KBM-7 (cell line): ENCODE data around the gene CCBE1.

ENCODE experiments used
- DNase-seq: peaks from one replicate; pipeline ENCODE4 v3.0.0-alpha.2; 2015
- in situ Hi-C: fragments of 300-500 bp; cut with MboI; formaldehyde crosslinking; loops from 2 replicates; pipeline ENCODE4 v1.14.3; 2020; ENCODE audit warnings: low sequenced_read_pairs, low pct_unique_long_range_greater_than_20kb, mixed read lengths

CCBE1 gene

DNA sequence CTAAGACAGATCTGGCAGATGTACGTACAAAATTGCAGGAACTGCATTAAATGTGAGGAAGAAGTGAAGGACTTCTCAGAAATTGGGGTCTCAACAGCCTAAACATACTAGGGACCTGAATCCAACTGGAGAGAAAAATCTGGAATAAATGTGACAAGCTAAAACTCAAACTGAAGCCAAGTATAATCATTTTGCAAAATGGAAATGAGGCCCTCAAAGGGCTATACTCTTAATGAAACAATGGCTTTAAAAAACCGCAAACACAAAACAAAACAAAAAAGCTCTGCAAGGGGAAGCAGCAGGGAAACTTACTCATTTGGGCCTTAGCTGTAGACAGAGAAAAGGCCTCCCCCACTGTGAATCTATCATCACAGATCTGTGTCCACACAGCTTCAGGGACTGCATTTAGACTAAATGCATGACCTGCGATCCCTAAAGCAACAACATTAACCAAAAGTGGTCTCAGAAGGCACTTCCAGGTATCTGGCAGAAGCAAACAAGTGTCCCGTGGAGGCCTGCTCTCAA lies 63.2 kb downstream of the CCBE1 start:
- no peak for DNase-seq
- in situ Hi-C loops, result no loop called here

DNA sequence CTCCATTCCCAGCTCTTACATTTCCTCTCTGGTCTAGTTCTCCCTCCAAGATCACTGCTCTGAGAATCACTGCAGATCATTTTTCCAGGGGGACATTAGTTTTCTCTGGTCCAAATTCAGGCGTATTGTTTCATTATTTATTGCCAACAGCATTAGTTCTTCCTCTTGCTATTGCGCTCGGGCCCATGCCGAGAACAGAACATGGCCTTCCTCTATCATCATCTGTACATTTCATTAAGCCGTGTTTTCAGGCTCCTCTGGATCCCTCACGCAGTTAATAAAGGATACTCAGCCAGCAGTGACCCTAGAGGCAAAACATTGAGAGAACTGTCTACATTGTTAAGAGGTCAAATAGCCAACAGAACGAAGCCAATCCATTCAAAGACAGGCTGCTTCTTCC lies 63.9 kb downstream of the CCBE1 start:
- in situ Hi-C loops, result no loop called here
- no peak for DNase-seq

DNA sequence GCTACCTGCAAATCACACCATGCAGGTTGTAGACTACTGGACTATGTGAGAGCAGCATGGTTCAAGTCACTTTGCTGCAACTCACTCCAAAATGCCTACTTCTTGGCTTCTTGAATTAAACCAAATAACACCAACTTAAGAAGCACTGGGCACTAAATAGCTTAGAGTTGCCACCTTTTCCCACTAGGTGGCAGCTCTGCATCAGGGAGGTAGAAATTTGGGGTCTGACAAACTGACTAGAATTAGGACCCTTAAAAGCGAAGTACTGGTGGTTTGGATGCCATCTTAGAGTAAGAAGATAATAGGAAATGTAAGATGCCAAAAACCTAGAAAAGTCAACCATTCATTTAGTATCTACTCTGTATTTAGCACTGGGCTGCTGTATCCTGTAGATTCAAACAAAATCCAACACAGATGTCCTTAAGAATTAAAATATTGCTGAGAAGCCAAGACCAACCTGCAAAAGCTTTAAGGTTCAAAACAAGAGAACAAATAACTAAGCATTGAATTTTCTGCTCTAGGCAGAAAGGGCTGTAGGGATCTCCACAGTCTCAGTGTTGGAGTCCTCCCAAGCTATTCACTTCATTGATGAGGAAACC lies 65.5 kb downstream of the CCBE1 start:
- in situ Hi-C loops, result no loop called here
- DNase-seq, result peak; percentile 40

DNA sequence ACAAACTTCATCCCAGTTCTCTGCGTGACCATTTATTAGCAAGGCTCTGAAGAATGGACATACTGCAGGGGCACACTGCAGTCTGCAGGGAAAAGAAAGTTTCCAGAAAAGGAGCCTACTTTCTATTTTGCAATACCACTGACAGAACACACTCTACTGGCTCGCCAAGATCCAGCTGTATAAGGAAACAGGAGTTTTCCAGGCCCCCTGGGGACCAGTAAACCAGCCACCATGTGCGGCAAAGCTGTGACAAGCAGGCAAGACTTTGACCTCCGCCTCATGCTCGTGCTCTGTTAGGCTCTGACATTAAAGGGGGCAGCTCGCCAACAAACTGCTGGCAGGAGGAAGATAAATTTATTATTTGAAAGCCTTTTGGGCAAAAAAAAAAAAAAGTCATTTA lies 67.3 kb downstream of the CCBE1 start:
- in situ Hi-C loops, result no loop called here
- no peak for DNase-seq

DNA sequence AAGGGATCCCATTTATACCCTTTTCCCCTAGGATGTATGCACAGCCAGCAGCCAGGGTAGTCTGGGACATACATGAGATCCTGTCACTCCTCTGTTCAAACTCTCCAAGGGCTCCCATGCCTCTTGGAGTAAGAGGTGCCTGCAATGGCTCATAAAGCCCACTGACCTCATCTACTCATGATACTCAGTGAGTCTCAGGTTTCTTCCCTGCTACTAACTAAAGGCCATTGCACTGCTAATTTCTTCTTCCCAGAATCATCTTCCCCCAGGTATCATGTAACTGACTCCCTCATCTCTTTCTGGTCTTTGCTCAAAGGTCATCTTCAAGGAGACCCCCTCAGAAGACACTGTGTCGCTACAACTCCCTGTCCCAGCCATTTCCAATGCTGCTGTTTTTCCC lies 68.2 kb downstream of the CCBE1 start:
- in situ Hi-C loops, result no loop called here
- DNase-seq, result no peak

DNA sequence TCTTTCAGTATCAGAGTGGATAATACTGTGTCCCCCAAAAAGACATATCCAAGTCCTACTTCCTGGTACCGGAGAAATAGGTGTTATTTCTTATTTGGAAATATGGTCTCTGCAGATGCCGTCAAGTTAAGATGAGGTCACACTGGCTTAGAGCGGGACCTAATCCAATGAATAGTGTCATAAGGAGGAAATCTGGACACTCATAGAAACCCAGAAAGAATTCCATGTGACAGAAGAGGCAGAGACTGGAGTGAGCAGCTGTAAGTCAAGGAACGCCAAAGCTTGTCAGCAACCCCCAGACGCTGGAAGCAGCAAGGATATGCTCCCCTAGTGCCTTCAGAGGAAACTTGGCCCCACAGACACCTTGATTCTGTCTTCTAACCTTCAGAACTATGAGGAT lies 69.8 kb downstream of the CCBE1 start:
- no peak for DNase-seq
- in situ Hi-C loops, result no loop called here

DNA sequence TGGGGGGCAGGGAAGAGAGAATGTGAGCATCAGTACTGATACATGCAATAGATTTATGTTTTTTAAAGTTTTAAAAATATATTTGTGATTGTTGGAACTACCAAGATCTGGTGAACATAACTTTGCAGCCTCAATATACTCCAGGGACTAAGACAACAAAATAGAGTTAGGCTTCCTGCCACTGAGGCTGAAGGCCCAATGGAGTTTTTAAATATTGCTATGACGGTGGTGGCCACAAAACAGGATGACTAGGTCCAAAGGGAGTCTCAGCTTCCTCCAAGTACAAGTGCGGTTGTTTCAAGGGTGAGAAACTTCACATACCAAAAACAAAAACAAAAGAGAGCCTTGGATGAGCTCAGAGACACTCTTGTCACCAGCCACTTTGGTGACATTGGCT lies 72.9 kb downstream of the CCBE1 start:
- in situ Hi-C loops, result no loop called here
- no peak for DNase-seq

DNA sequence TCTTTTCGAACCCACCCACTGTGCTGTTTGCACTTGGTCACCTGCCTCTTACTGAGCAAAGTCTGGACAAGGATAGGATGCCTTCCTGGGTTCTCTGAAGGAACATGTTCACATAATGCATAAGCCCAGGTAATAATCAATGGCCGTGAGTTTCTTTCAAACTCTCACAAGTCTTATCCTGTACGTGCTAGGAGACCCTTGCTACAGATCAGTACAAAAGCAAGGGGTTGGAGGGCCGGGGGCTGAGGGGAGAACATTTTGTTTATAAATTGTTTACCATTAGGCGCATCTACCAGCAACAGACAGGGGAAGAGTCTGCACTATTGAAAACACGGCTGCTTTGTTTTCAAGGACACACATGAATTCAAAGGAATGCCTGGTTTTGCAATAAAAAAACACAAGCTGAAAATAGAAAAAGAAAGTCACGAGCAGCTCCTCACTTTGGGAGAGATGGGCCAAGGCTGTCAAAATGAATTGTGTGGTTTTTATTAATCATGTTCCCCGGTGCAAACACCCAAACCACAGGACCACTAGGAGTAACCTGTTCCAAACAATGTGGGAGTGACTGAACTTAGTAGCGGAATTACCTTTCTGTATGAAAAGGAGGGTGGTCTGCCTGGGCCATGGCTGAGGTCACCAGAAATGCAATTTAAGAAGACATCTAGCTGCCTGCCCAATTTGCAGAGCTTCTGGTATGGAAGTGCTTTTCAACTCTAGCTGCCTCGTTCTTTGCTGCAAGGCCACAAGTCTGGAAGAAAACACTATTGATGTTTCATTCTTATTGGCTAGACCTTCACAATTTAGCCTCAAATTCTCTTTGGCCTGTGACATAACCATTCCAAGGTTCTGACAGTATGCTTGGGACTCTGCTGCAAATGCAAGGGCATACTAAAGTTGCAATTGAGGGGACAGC lies 73.5 kb downstream of the CCBE1 start:
- in situ Hi-C loops, result no loop called here
- no peak for DNase-seq

DNA sequence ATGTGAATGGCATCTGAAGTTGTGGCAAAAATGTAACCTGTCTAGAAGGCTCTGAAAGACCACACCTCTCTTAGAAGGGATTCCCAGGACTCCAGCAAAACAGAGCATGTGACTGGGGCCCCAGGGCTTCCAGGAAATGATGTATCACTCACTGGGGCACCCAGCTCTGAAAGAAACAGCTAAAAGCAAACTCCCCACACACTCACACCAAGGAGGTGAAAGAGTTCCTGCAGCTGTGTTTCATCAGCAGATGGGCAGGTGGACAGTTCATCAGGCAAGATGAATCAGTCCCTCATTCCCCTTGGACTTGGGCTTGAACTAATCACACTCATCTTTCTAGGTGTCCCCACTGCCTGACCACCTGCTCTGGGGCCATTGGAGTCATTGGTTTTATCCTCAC lies 76.2 kb downstream of the CCBE1 start:
- no peak for DNase-seq
- in situ Hi-C loops, result no loop called here

DNA sequence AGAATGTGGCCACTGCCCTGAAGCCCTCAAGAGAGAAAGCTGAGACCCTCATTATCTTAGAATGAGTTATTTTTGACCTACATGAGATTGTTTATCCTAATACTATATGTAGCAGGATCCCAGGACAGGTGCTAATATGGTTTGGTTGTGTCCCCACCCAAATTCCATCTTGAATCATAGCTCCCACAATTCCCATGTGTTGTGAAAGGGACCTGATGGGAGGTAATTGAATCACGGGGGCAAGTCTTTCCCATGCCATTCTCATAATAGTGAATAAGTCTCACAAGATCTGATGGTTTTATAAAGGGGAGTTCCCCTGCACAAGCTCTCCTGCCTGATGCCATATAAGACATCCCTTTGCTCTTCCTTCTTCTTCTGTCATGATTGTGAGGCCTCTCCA lies 76.8 kb downstream of the CCBE1 start:
- DNase-seq, result no peak
- in situ Hi-C loops, result no loop called here

DNA sequence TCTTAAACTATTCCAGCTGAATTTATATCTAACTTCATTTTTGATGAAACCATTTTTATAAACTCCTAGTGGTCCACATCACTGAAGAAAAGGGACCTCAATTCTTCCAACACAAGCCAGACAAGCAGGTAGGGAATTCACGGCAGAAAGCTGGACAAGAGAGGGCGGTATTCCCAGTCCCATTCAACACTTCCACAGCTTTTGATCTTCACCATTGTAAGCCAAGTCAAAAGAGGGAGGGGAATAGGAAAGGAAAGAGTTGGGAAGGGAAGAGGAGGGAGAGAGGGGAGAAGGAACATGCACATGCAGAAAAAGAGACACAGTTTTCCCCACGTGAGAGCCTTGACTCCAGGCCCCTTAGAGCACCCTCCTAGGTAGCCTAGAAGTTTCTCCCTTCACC lies 77.4 kb downstream of the CCBE1 start:
- in situ Hi-C loops, result no loop called here
- DNase-seq, result no peak

DNA sequence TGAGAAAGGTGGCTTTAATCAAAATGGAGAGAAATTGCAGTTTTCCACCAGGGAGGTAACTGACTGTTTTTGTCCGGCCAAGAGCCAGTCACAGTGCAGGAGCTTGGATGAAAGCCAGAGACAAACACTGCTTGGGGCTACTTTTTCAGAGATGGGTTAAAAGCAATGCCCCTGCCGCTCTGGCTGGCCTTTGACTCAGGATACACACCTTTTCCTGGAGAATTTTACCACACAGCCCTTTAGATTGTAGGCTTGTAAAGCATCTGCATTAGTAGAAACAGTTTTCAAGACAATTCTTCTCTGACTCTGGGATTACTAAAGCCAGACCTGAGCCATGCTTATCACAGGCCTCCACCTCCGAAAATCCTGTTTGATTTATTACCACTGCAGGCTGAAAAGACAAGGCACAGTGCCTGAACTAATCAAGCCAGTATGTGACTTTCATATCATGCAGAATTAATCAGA lies 79.7 kb downstream of the CCBE1 start:
- DNase-seq, result no peak
- in situ Hi-C loops, result no loop called here

DNA sequence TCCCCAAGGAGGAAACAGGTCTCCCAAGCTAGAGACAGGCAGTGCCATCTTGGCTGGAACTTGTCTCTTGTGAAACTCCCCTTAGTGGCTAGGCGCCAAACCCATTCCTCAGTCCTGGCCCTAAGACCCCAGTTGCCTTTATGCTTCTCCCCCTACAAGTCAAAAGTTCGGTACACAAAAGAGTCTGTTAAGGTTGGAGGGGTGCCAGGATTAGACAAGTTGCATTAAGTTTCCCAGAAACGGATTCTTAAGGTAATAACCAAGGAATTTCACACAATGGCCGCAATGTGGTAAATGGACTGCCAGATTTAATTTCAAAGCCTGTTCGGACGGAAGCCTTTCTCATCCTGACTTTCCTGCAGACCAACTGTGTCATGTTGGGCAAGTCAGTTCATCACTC lies 80.7 kb downstream of the CCBE1 start:
- in situ Hi-C loops, result no loop called here
- no peak for DNase-seq

DNA sequence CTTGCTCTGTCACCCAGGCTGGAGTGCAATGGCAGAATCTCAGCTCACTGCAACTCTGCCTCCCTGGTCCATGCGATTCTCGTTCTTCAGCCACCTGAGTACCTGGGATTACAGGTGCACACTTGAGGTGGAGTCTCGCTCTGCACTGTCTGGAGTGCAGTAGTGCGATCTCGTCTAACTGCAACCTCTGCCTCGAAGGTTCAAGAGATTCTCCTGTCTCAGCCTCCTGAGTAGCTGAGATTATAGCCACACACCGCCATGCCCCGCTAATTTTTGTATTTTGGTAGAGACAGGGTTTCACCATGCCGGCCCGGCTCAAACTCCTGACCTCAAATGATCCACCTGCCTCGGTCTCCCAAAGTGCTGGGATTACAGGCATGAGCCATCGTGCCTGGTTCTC lies 83.3 kb downstream of the CCBE1 start:
- in situ Hi-C loops, result no loop called here
- DNase-seq, result no peak

DNA sequence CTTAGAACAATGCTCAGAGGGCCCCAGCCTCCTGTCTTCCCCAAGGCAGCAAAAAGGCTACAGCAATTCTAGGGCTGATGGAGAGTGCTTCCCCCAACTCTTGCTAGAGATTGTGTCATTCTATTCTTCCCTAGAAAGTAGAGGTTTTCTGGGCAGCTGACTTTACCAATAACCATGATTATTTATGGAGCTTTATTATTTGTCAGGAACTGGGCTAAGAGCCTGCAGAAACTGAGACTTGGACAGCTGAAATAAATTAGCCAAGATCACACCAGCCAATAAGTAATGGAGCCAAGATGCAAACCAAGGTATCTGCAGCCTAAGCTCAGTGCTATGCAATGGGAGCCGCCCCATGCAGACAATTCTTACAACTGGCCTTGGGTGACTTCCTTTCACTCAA lies 84.8 kb downstream of the CCBE1 start:
- DNase-seq, result no peak
- in situ Hi-C loops, result no loop called here

DNA sequence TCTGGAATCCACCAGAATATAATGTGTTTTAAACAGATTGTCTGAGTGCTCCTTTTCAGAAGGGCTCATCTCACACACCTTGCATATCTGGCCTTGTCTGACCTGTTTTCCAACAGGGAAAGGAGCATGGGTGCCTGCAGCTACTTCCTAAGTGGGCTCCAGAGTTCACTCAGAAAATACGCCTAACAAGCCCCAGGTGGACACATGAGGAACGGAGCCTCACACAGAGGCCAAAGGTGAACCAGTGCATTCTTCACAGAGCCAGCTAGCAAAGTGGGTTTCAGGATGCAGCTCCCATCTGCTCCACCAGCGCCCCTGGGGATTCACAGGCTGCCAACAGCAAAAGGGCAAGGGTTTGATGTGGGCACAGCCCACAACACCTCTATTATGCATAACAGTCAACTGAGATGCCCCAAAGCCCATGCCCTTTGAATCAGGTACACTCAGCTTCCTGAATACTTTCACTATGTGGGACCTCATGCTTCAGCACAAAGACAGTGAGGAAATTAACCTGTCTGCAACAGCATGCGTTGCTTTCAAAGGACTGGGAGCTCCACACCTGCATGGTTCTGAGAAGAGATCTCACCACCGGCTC lies 86.6 kb downstream of the CCBE1 start:
- DNase-seq, result no peak
- in situ Hi-C loops, result no loop called here

DNA sequence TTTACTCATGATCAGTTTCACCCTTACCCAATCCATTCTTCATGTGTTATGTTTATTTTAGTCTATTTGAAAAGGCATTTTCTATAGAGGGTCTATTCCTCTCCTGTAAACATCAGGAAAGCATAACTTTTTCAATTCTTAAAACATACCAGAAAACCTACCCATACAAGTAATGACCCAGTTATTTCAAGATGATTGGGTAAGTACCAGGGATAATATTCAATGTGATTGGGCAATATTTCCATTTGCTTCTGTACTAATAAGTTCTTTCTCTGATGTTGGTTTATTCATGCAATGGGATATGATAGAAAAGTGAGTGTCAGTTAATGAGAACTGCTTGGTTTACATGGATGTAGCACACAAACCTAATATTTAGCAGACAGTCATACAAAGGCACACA lies 87.6 kb downstream of the CCBE1 start:
- in situ Hi-C loops, result no loop called here
- no peak for DNase-seq

DNA sequence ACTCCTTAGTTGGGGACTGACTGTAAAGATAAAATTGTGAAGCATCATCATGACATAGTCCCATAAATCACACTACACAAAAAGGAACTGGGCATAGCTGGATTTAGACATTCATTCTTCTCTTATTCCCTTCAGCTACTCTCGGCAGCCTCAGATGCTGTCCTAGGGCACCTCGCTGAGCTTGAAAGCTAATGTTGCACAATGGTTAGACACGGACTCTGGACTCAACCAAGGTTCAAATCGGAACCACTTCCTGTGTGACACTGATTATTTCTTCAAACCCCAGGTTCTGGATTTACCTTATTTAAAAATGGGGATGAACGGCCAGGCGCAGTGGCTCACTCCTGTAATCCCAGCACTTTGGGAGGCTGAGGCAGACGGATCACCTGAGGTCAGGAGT lies 89.8 kb downstream of the CCBE1 start:
- no peak for DNase-seq
- in situ Hi-C loops, result no loop called here

DNA sequence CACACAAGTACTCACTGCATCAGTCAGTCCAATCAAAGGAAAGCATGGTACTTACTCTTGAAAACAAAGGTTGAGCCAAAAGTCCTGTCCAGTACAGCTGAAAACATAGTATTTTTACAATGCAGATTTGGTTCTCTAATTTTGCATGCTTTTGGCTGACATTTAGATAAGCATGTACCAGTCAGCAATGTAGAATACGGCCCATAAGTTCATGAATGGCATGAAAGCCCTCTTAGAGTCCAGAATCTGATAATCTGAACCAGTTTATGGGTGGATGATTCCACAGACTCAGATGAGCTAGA lies 90.2 kb downstream of the CCBE1 start:
- no peak for DNase-seq
- in situ Hi-C loops, result no loop called here
